PC-3 (cell line): ENCODE measurements around the gene SPPL2B. TPM values are rescaled to one million over a fixed set of nuclear protein-coding genes. Genes with fewer than 3 reads are reported as not detected.

Source experiments
- ATAC-seq: fragments of 200-7000 bp; cut with Tn5 transposase; 2 replicates; pipeline ENCODE4 v1.9.1; 2020; ENCODE audit warnings: mild to moderate bottlenecking, moderate library complexity
- BruUV-seq: library from RNA; stranded (reverse); fragments of 400-500 nt; replicated peaks from 2 replicates; lab custom pipeline; 2021; lab: Mats Ljungman, UMichigan
- CTCF ChIA-PET: fragments of 300-600 bp; sonication (Branson Sonifier 250); formaldehyde crosslinking; loops from one replicate; lab custom pipeline; 2022; ENCODE audit warnings: antibody characterized with exemption; lab: Charles Lee
- POLR2A ChIA-PET: fragments of 300-600 bp; sonication (Branson Sonifier 250); formaldehyde crosslinking; loops from one replicate; lab custom pipeline; 2022; ENCODE audit warnings: antibody characterized with exemption; ENCODE audit not compliant: unreplicated experiment; lab: Charles Lee
- DNase-seq: peaks from one replicate; pipeline ENCODE4 v3.0.0-alpha.2; 2015
- H2AFZ ChIP-seq: fragments of 300-600 bp; sonication (generic); 2 replicates; pipeline ENCODE4 v1.6.0; 2016; ENCODE audit warnings: antibody characterized with exemption, low read length
- H3F3A ChIP-seq: fragments of 300-600 bp; sonication (generic); one replicate; pipeline ENCODE4 v1.6.0; 2017; ENCODE audit warnings: antibody characterized with exemption, low read length, control low read depth, mild to moderate bottlenecking; ENCODE audit not compliant: unreplicated experiment
- H3K27ac ChIP-seq: fragments of 300-600 bp; sonication (generic); 2 replicates; pipeline ENCODE4 v1.5.1; 2016; ENCODE audit warnings: mild to moderate bottlenecking, low read length
- H3K27me3 ChIP-seq: fragments of 300-600 bp; sonication (generic); 2 replicates; pipeline ENCODE4 v1.6.1; 2016; ENCODE audit warnings: low read length, mixed read lengths
- H3K36me3 ChIP-seq: fragments of 300-600 bp; sonication (generic); 2 replicates; pipeline ENCODE4 v1.6.1; 2016; ENCODE audit warnings: low read depth, mixed run types, low read length, mixed read lengths
- H3K4me1 ChIP-seq: fragments of 300-600 bp; sonication (generic); 2 replicates; pipeline ENCODE4 v1.5.1; 2016; ENCODE audit warnings: low read length; ENCODE audit not compliant: insufficient read depth
- H3K4me2 ChIP-seq: fragments of 300-600 bp; sonication (generic); 2 replicates; pipeline ENCODE4 v1.6.0; 2016; ENCODE audit warnings: low read length
- H3K4me3 ChIP-seq: fragments of 300-600 bp; sonication (generic); 2 replicates; pipeline ENCODE4 v1.5.1; 2016; ENCODE audit warnings: mild to moderate bottlenecking, low read length, mixed read lengths
- H3K79me2 ChIP-seq: fragments of 300-600 bp; sonication (generic); 2 replicates; pipeline ENCODE4 v1.6.1; 2017; ENCODE audit warnings: low read length, mixed read lengths
- H3K9ac ChIP-seq: fragments of 300-600 bp; sonication (generic); 2 replicates; pipeline ENCODE4 v1.6.0; 2016; ENCODE audit warnings: mild to moderate bottlenecking, low read length
- H3K9me2 ChIP-seq: fragments of 300-600 bp; sonication (generic); replicated peaks from 2 replicates; pipeline ENCODE4 v1.6.1; 2016; ENCODE audit warnings: mixed run types, low read length, mixed read lengths
- H3K9me3 ChIP-seq: fragments of 300-600 bp; sonication (generic); 2 replicates; pipeline ENCODE4 v1.6.1; 2016; ENCODE audit warnings: low read length, mixed read lengths
- H4K20me1 ChIP-seq: fragments of 300-600 bp; sonication (generic); 2 replicates; pipeline ENCODE4 v1.6.1; 2016; ENCODE audit warnings: low read length, mixed read lengths
- EZH2 ChIP-seq: fragments of 300-600 bp; sonication (generic); IDR thresholded peaks from one replicate; pipeline ENCODE4 v1.6.1; 2017; ENCODE audit warnings: antibody characterized with exemption, mild to moderate bottlenecking, low read length; ENCODE audit not compliant: unreplicated experiment
- EZH2phosphoT487 ChIP-seq: fragments of 300-600 bp; sonication (generic); IDR thresholded peaks from 2 replicates; pipeline ENCODE4 v1.6.1; 2018; ENCODE audit warnings: mild to moderate bottlenecking, antibody characterized with exemption, low read length, borderline replicate concordance
- intact Hi-C: fragments of 100-400 bp; cut with micrococcal nuclease; formaldehyde crosslinking; loops from 2 replicates; pipeline ENCODE4 v1.9.0; 2023
- total RNA-seq: library from RNA; depleted of rRNA; stranded (reverse); fragments of >200 nt; gene quantifications from 2 replicates; pipeline ENCODE4 v1.2.3, GENCODE V29; 2014; rRNA removed
- TF ChIP-seq, protein P1 (sequence below): fragments of 300-600 bp; sonication (generic); conservative IDR thresholded peaks from 2 replicates; pipeline ENCODE4 v1.5.1; 2017; ENCODE audit warnings: antibody characterized with exemption, low read depth, mild to moderate bottlenecking, low read length

Gene SPPL2B
- total RNA-seq, 1 experiment from 2014 or later = 28.6 TPM

DNA sequence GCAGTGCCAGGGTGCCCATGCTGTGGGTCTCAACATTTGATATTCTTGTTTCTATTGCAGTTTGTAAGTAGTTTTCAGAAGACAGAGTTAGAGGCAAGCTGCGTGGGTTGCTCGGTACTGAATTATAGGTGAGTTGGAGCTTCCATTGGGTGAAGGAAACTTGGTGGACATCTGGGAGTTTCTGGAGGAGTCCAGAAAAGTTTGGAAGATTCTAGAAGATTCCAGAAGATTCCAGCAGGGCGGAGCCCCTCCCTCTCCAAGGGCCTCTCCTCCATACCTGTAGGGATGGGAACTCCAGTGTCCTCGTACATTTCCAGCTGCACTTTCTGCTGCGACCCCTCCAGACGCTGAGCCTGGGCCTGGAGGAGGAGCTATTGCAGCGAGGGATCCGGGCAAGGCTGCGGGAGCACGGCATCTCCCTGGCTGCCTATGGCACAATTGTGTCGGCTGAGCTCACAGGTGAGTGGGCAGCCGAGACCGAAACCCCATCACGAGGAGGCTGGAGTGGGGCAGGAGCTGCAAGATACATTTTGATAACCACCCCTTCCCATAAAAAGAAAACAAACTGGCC, 70.3 kb downstream of the SPPL2B start:
- Histone ChIP-seq H3F3A (no peaks in the 10 kb centered on the region), H3K4me3 (no peak overlapping the region), H3K9me2 (no peaks in the 10 kb centered on the region), H3K79me2 (no peaks in the 10 kb centered on the region), H2AFZ (no peak overlapping the region), H3K4me2 (no peak overlapping the region), H4K20me1 (no peaks in the 10 kb centered on the region), H3K27ac (no peak overlapping the region), H3K27me3 (no peaks in the 10 kb centered on the region), H3K9me3 (no peaks in the 10 kb centered on the region), H3K4me1 (no peaks in the 10 kb centered on the region), H3K9ac (no peak overlapping the region), H3K36me3 (no peaks in the 10 kb centered on the region)
- intact Hi-C loops = no loop called here
- POLR2A ChIA-PET = no interaction called here
- no peak for DNase-seq
- TF ChIP-seq EZH2phosphoT487 = no peak
- no peak for TF ChIP-seq EZH2
- TF ChIP-seq, protein P1, sequence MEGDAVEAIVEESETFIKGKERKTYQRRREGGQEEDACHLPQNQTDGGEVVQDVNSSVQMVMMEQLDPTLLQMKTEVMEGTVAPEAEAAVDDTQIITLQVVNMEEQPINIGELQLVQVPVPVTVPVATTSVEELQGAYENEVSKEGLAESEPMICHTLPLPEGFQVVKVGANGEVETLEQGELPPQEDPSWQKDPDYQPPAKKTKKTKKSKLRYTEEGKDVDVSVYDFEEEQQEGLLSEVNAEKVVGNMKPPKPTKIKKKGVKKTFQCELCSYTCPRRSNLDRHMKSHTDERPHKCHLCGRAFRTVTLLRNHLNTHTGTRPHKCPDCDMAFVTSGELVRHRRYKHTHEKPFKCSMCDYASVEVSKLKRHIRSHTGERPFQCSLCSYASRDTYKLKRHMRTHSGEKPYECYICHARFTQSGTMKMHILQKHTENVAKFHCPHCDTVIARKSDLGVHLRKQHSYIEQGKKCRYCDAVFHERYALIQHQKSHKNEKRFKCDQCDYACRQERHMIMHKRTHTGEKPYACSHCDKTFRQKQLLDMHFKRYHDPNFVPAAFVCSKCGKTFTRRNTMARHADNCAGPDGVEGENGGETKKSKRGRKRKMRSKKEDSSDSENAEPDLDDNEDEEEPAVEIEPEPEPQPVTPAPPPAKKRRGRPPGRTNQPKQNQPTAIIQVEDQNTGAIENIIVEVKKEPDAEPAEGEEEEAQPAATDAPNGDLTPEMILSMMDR = no peak
- no peak for ATAC-seq
- BruUV-seq = no TSS peak
- CTCF ChIA-PET = no interaction called here

DNA sequence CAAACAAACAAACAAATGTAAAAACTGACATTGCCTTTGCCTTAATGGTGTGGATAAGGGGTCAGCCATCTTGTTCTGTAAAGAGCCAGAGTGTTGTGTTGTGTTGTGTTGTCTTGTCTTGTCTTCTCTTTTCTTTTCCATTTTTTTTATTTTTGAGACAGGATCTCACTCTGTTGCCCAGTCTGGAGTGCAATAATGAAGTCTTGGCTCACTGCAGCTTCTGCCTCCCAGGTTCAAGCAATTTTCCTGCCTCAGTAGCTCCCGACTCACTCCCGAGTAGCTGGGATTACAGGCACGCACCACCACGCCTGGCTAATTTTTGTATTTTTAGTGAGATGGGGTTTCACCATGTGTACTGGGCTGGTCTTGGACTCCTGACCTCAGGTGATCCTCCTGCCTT, 71.1 kb downstream of the SPPL2B start:
- intact Hi-C loops = no loop called here

More for the DNA sequence above, 71.1 kb downstream of the SPPL2B start:
- no peaks in the 10 kb centered on the region for H3K36me3 ChIP-seq
- no peaks in the 10 kb centered on the region for H3K9me3 ChIP-seq
- CTCF ChIA-PET = no interaction called here
- no peaks in the 10 kb centered on the region for H3K9me2 ChIP-seq
- H3K4me2 ChIP-seq = no peak overlapping the region
- no peaks in the 10 kb centered on the region for H3F3A ChIP-seq
- no peaks in the 10 kb centered on the region for H3K4me1 ChIP-seq
- H3K79me2 ChIP-seq = no peaks in the 10 kb centered on the region
- H2AFZ ChIP-seq = no peak overlapping the region
- POLR2A ChIA-PET = no interaction called here
- H3K27ac ChIP-seq = no peak overlapping the region
- no peaks in the 10 kb centered on the region for H3K27me3 ChIP-seq
- no peak overlapping the region for H3K4me3 ChIP-seq
- H4K20me1 ChIP-seq = no peaks in the 10 kb centered on the region
- DNase-seq = no peak
- BruUV-seq = no TSS peak
- no peak overlapping the region for H3K9ac ChIP-seq
- ATAC-seq = no peak
- TF ChIP-seq EZH2 = no peak
- TF ChIP-seq, protein P1 = no peak
- no peak for TF ChIP-seq EZH2phosphoT487

Other genes with a start within 250 kb of the SPPL2B start
- 15.1 and 24.8 TPM in 2 replicates for gene MOB3A, start 232.4 kb upstream of the SPPL2B start, total RNA-seq
- 1.0 and 3.6 TPM in 2 replicates for gene IZUMO4, start 231.8 kb upstream of the SPPL2B start, total RNA-seq
- gene AP3D1, start 177.1 kb upstream of the SPPL2B start, total RNA-seq = 103 and 142 TPM in 2 replicates
- 11.4 and 19.7 TPM in 2 replicates for gene DOT1L, start 164.8 kb upstream of the SPPL2B start, total RNA-seq
- gene PLEKHJ1, start 92.4 kb upstream of the SPPL2B start, total RNA-seq = 94.8 and 108 TPM in 2 replicates
- gene SF3A2, start 91.9 kb upstream of the SPPL2B start, total RNA-seq = 33.8 and 55.5 TPM in 2 replicates
- 6.0 and 7.7 TPM in 2 replicates for gene AMH, start 79.4 kb upstream of the SPPL2B start, total RNA-seq
- not detected in 2 replicates for gene JSRP1, start 72.3 kb upstream of the SPPL2B start, total RNA-seq
- gene PEAK3, start 46.5 kb upstream of the SPPL2B start, total RNA-seq = not detected in 2 replicates
- 0.58 TPM in 1 of 2 replicates, not detected in the other for gene LINGO3, start 20.5 kb upstream of the SPPL2B start, total RNA-seq
- gene LSM7, start 98 bp upstream of the SPPL2B start, total RNA-seq = 204 and 282 TPM in 2 replicates
- gene TMPRSS9, start 31.6 kb downstream of the SPPL2B start, total RNA-seq = 0.17 TPM in 1 of 2 replicates, not detected in the other
- gene TIMM13, start 98.9 kb downstream of the SPPL2B start, total RNA-seq = 129 and 131 TPM in 2 replicates
- 220 and 327 TPM in 2 replicates for gene LMNB2, start 128.3 kb downstream of the SPPL2B start, total RNA-seq
- gene GADD45B, start 147.4 kb downstream of the SPPL2B start, total RNA-seq = 137 and 154 TPM in 2 replicates